ENCODE measurements around the gene MUC13.

DNA sequence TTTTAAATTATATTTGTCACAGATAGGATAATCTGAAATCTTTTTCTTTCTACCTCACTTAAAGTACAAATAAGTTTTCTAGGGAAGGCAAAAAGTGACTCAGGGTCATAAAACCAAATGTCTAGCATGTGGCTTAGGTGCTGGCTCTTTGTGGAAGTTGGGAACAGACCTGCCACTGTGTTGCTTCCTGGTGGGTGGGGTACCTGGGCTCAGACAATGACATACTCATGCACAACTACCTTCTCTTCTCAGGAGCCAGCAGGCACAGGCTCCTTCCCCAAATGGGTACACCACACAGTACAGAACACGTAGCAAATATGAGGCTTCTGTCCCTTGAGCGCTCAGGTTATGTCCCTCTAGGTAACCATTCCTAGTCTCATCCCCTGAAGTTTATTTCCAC lies 40.1 kb upstream of the MUC13 start:
- TF ChIP-seq, protein P1, sequence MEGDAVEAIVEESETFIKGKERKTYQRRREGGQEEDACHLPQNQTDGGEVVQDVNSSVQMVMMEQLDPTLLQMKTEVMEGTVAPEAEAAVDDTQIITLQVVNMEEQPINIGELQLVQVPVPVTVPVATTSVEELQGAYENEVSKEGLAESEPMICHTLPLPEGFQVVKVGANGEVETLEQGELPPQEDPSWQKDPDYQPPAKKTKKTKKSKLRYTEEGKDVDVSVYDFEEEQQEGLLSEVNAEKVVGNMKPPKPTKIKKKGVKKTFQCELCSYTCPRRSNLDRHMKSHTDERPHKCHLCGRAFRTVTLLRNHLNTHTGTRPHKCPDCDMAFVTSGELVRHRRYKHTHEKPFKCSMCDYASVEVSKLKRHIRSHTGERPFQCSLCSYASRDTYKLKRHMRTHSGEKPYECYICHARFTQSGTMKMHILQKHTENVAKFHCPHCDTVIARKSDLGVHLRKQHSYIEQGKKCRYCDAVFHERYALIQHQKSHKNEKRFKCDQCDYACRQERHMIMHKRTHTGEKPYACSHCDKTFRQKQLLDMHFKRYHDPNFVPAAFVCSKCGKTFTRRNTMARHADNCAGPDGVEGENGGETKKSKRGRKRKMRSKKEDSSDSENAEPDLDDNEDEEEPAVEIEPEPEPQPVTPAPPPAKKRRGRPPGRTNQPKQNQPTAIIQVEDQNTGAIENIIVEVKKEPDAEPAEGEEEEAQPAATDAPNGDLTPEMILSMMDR (IDR thresholded peaks at IDR 0.05; ENCODE audit: poor library complexity, severe bottlenecking), result no peak
- no peak for TF ChIP-seq POLR2AphosphoS5 (IDR thresholded peaks at IDR 0.05)
- TF ChIP-seq EP300 (conservative IDR thresholded peaks at IDR 0.05; ENCODE audit: poor library complexity, severe bottlenecking), result no peak
- TF ChIP-seq MXI1 (conservative IDR thresholded peaks at IDR 0.05; ENCODE audit: poor library complexity, severe bottlenecking), result no peak
- TF ChIP-seq RAD21 (conservative IDR thresholded peaks at IDR 0.05), result no peak

Measured in neural cell (in vitro differentiated cells).